ENCODE data around the gene FAAP24. TPM values are rescaled to one million over a fixed set of nuclear protein-coding genes. Genes with fewer than 3 reads are reported as not detected.
"Not testable (repeated sequence)": the region's sequence is repeated elsewhere in the genome, so short reads cannot be mapped to it uniquely, and the experiment has no call there.

FAAP24 gene
- total RNA-seq, 1 experiment from 2014 or later: 6.0 TPM

DNA sequence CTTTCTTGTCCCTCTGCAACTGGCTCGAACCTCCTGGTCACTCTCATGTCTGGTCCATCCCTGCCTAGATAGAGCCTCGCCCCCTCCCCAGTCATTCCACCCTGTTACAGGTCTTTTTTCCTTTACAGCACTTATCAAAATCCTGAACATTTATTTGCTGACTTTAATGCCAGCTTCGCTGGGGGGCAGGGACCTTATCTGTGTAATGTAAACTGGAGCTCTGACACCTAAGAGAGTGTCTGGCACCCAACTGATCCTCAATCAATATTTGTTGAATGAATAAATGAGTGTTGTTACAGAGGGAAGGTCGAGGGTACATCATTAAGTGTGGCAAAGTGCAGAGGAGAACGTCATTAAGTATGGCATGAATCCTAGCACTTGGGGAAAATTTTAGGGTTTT, 16.7 kb downstream of the FAAP24 start:
- no peak overlapping the region for H2BK5ac ChIP-seq (ENCODE audit: insufficient read length, low read length)
- no peaks in the 10 kb centered on the region for H3K27me3 Mint-ChIP-seq (ENCODE audit: low read depth)
- no peak for DNase-seq
- H2AFZ ChIP-seq (ENCODE audit: low read length): no peak overlapping the region
- H3K56ac ChIP-seq (ENCODE audit: insufficient read length, low read depth, low read length): no peak overlapping the region
- H3K23me2 ChIP-seq (ENCODE audit: insufficient read length, low read depth, low read length, poor library complexity, severe bottlenecking): no peaks in the 10 kb centered on the region
- no peaks in the 10 kb centered on the region for H3K9me3 ChIP-seq (ENCODE audit: control insufficient read depth, low read depth, low read length)
- no peaks in the 10 kb centered on the region for H3K79me2 ChIP-seq (ENCODE audit: insufficient read depth, low read length)
- no peaks in the 10 kb centered on the region for H3K4me1 ChIP-seq (ENCODE audit: insufficient read depth, low read length)
- no peak overlapping the region for H3K4me2 ChIP-seq (ENCODE audit: insufficient read depth, insufficient read length, low read length)
- H3K4me1 Mint-ChIP-seq: no peaks in the 10 kb centered on the region
- no peak overlapping the region for H3K18ac ChIP-seq (ENCODE audit: insufficient read length, low read depth, low read length)
- H2BK20ac ChIP-seq (ENCODE audit: low read depth, low read length, poor library complexity, severe bottlenecking): no peak overlapping the region
- H2BK12ac ChIP-seq (ENCODE audit: insufficient read length, low read depth, low read length): no peak overlapping the region
- no peak overlapping the region for H3K9ac ChIP-seq (ENCODE audit: extremely low read depth, insufficient read length, low read length)
- H3K4ac ChIP-seq (ENCODE audit: low read depth, low read length): no peak overlapping the region
- no peak overlapping the region for H4K91ac ChIP-seq (ENCODE audit: insufficient read length, low read depth, low read length)
- TF ChIP-seq, protein P1, sequence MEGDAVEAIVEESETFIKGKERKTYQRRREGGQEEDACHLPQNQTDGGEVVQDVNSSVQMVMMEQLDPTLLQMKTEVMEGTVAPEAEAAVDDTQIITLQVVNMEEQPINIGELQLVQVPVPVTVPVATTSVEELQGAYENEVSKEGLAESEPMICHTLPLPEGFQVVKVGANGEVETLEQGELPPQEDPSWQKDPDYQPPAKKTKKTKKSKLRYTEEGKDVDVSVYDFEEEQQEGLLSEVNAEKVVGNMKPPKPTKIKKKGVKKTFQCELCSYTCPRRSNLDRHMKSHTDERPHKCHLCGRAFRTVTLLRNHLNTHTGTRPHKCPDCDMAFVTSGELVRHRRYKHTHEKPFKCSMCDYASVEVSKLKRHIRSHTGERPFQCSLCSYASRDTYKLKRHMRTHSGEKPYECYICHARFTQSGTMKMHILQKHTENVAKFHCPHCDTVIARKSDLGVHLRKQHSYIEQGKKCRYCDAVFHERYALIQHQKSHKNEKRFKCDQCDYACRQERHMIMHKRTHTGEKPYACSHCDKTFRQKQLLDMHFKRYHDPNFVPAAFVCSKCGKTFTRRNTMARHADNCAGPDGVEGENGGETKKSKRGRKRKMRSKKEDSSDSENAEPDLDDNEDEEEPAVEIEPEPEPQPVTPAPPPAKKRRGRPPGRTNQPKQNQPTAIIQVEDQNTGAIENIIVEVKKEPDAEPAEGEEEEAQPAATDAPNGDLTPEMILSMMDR (conservative IDR thresholded peaks at IDR 0.05): no peak
- no peak overlapping the region for H4K5ac ChIP-seq (ENCODE audit: insufficient read length, low read depth, low read length)
- no peak overlapping the region for H3T11ph ChIP-seq (ENCODE audit: low read length)
- no peak overlapping the region for H3K27ac ChIP-seq (ENCODE audit: insufficient read length, low read depth, low read length)
- no peak overlapping the region for H4K8ac ChIP-seq (replicated peaks; ENCODE audit: insufficient read length, low read depth, low read length)
- no peak overlapping the region for H2AK5ac ChIP-seq (ENCODE audit: insufficient read length, low read length)
- no peaks in the 10 kb centered on the region for H3K27me3 ChIP-seq (ENCODE audit: insufficient read depth, low read length)
- H2BK120ac ChIP-seq (ENCODE audit: low read depth, low read length, poor library complexity, severe bottlenecking): no peak overlapping the region
- H3K9me3 Mint-ChIP-seq: no peaks in the 10 kb centered on the region
- no peak overlapping the region for H3K23ac ChIP-seq (ENCODE audit: insufficient read length, low read depth, low read length)
- H4K20me1 ChIP-seq (ENCODE audit: control insufficient read depth, insufficient read depth, insufficient read length): no peaks in the 10 kb centered on the region
- no peak overlapping the region for H3K14ac ChIP-seq (ENCODE audit: insufficient read depth, low read length)
- H2BK15ac ChIP-seq (ENCODE audit: low read depth, low read length): no peak overlapping the region
- no peak overlapping the region for H3K4me3 Mint-ChIP-seq
- H3K79me1 ChIP-seq (ENCODE audit: insufficient read depth, low read depth, low read length, poor library complexity, severe bottlenecking): no peaks in the 10 kb centered on the region
- peaks cover 18 to 68% (median 55%) of the 10 kb centered on the region in 3 experiments; a peak in 6 of 7 replicates for H3K36me3 Mint-ChIP-seq (ENCODE audit: insufficient read depth in 1 of 3, low read depth in 3 of 3)
- WGBS (ENCODE audit: extremely low coverage, insufficient read length, low lambda C conversion rate): no CpG with 5 or more reads among the region's 5 CpGs
- peak overlapping the region in 1 of 3 experiments; percentile 11; a peak in 4 of 7 replicates for H3K27ac Mint-ChIP-seq

DNA sequence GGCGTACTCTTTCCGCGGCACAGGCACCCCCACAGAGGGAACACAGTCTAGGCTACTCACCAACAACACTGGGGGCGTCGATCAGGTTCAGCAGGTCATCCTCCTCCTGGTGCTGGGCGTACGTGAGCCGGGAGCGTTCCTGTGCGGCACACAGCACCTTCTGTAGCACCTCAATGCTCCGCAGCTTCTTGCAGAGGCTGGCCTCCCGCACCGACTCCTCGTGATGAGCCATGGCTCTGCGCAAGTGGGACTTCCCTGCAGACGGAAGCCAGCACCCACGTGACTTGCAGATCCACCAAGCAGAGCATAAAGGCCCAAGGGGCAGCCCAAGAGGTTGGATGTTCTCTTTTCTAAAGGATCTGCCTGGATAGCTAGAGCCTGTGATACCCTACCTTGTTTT, 23.9 kb downstream of the FAAP24 start:
- H3K4me2 ChIP-seq (ENCODE audit: insufficient read depth, insufficient read length, low read length); H3K27me3 ChIP-seq (ENCODE audit: insufficient read depth, low read length): not testable (repeated sequence)
- WGBS (ENCODE audit: extremely low coverage, insufficient read length, low lambda C conversion rate): no CpG with 5 or more reads among the region's 17 CpGs

More for the DNA sequence above, 23.9 kb downstream of the FAAP24 start:
- not testable (repeated sequence) for H3K4me1 Mint-ChIP-seq; H3K4ac ChIP-seq (ENCODE audit: low read depth, low read length); H4K20me1 ChIP-seq (ENCODE audit: control insufficient read depth, insufficient read depth, insufficient read length); H3K9ac ChIP-seq (ENCODE audit: extremely low read depth, insufficient read length, low read length); H2AFZ ChIP-seq (ENCODE audit: low read length); H2BK12ac ChIP-seq (ENCODE audit: insufficient read length, low read depth, low read length); H3K4me3 Mint-ChIP-seq; DNase-seq; H4K8ac ChIP-seq (replicated peaks; ENCODE audit: insufficient read length, low read depth, low read length); H3K14ac ChIP-seq (ENCODE audit: insufficient read depth, low read length); H3K4me1 ChIP-seq (ENCODE audit: insufficient read depth, low read length); H3K9me3 Mint-ChIP-seq; H2BK120ac ChIP-seq (ENCODE audit: low read depth, low read length, poor library complexity, severe bottlenecking); H4K5ac ChIP-seq (ENCODE audit: insufficient read length, low read depth, low read length); H3K27me3 Mint-ChIP-seq (ENCODE audit: low read depth); H3K56ac ChIP-seq (ENCODE audit: insufficient read length, low read depth, low read length); H3K27ac ChIP-seq (ENCODE audit: insufficient read length, low read depth, low read length); H4K91ac ChIP-seq (ENCODE audit: insufficient read length, low read depth, low read length); H3K79me1 ChIP-seq (ENCODE audit: insufficient read depth, low read depth, low read length, poor library complexity, severe bottlenecking); H3K18ac ChIP-seq (ENCODE audit: insufficient read length, low read depth, low read length); H3K27ac Mint-ChIP-seq; H3K9me3 ChIP-seq (ENCODE audit: control insufficient read depth, low read depth, low read length); H3T11ph ChIP-seq (ENCODE audit: low read length); H2BK20ac ChIP-seq (ENCODE audit: low read depth, low read length, poor library complexity, severe bottlenecking); H2BK5ac ChIP-seq (ENCODE audit: insufficient read length, low read length); H2BK15ac ChIP-seq (ENCODE audit: low read depth, low read length); H3K23me2 ChIP-seq (ENCODE audit: insufficient read length, low read depth, low read length, poor library complexity, severe bottlenecking); H3K23ac ChIP-seq (ENCODE audit: insufficient read length, low read depth, low read length); H3K79me2 ChIP-seq (ENCODE audit: insufficient read depth, low read length); H2AK5ac ChIP-seq (ENCODE audit: insufficient read length, low read length)
- peaks cover 28 to 76% (median 70%) of the 10 kb centered on the region in 3 experiments for H3K36me3 Mint-ChIP-seq (ENCODE audit: insufficient read depth in 1 of 3, low read depth in 3 of 3)

All from H9 (cell line).